BLaER1 treated with 17β-estradiol and CSF1 and Interleukin-3, amounts not matched to agents 10 nM and 100 nM (cell line): ENCODE measurements around the gene HRH4.

Experiments used
- H3K27ac ChIP-seq, 11 experiments: shearing (Covaris generic); formaldehyde crosslinking; 2 replicates each; pipeline ENCODE4 v1.8.1; 2022
- H3K27me3 ChIP-seq, 11 experiments: shearing (Covaris generic); formaldehyde crosslinking; 2 replicates each; pipeline ENCODE4 v1.8.1; 2022
- H3K36me3 ChIP-seq, 11 experiments: shearing (Covaris generic); formaldehyde crosslinking; 2 replicates each; pipeline ENCODE4 v1.8.1; 2022
- H3K4me1 ChIP-seq, 10 experiments: shearing (Covaris generic); formaldehyde crosslinking; 2 replicates each; pipeline ENCODE4 v1.8.1; 2022
- H3K4me2 ChIP-seq, 11 experiments: shearing (Covaris generic); formaldehyde crosslinking; 2 replicates each; pipeline ENCODE4 v1.8.1; 2022
- H3K4me3 ChIP-seq, 10 experiments: shearing (Covaris generic); formaldehyde crosslinking; 2 replicates each; pipeline ENCODE4 v1.8.1; 2022
- H3K9ac ChIP-seq, 11 experiments: shearing (Covaris generic); formaldehyde crosslinking; 2 replicates each; pipeline ENCODE4 v1.8.1; 2022
- H3K9me3 ChIP-seq, 11 experiments: shearing (Covaris generic); formaldehyde crosslinking; replicated peaks in 1 of 11; 2 replicates each; pipeline ENCODE4 v1.8.1; 2022
- H4K20me1 ChIP-seq, 11 experiments: shearing (Covaris generic); formaldehyde crosslinking; 2 replicates each; pipeline ENCODE4 v1.8.1; 2022
- Cebpa-rat ChIP-seq, 11 experiments: shearing (Covaris generic); IDR thresholded peaks; 2 replicates each; pipeline ENCODE4 v1.8.1; 2022

The HRH4 gene

DNA sequence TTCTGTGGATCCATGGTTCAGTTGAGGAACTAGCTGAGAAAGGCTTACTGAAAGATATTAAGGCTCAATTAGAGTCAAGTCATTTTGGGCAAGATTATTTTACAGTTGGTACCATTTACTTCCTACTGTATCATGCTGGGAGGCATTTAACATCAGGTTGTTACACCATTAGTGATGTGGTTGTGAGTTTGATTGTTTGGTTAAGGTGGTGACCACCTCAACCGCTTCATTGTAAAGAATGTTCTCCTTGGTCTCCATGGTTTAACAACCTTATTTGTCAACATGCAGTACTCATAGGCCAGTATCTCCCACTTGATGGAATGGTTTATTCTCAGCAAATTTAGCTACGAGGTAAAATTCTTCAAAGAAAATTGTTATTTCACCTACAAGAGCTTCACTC is 34.1 kb downstream of the HRH4 start:
- Histone ChIP-seq H4K20me1 (no peaks in the 10 kb centered on the region), H3K9ac (no peak overlapping the region), H3K36me3 (no peaks in the 10 kb centered on the region), H3K9me3 (no peaks in the 10 kb centered on the region), H3K27ac (no peak overlapping the region), H3K27me3 (no peaks in the 10 kb centered on the region; a peak in 1 of 22 replicates), H3K4me2 (no peak overlapping the region), H3K4me1 (peaks cover 12 to 15% (median 14%) of the 10 kb centered on the region in 10 experiments; a peak in 19 of 20 replicates), H3K4me3 (no peak overlapping the region)
- TF ChIP-seq Cebpa-rat (IDR thresholded peaks at IDR 0.05): no peak

DNA sequence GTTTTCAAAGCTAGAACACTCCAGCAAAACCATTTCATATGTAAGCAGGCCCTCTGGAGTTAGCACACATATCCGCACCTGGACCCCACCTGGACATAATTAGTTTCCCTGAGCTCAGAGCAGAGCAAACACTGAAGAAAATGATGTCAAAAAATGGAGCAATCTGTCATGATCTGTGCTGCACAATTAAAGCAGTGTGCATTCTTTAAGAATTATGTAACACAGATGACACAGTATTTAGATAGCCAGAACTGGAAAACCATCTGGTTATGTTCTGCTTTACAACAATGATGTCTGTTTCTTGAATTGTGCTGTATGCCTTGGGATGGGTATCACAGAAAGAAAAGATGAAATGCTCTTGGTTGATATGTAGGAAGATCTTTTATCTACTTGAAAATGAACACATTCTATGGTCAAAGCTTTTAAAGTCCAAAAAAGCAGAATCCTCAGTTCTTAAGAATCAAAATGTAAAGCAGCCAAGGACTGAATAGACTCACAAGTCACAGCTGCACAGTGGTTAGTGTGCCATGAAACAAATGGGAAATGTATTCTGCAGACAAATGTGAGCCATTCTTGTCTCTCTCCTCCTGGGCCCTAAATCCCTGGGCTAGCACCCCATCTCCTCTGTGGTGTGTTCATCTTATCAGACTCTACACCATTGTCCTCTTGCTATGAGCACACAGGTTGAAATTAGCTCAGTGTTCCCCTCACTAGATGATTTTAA is 36.8 kb downstream of the HRH4 start:
- Histone ChIP-seq H3K9me3 (no peaks in the 10 kb centered on the region), H3K4me3 (no peak overlapping the region), H3K4me1 (peaks cover 6 to 8% (median 8%) of the 10 kb centered on the region in 10 experiments; a peak in 19 of 20 replicates), H3K27ac (no peak overlapping the region), H3K9ac (no peak overlapping the region), H3K27me3 (no peaks in the 10 kb centered on the region; a peak in 1 of 22 replicates), H4K20me1 (no peaks in the 10 kb centered on the region), H3K4me2 (no peak overlapping the region), H3K36me3 (no peaks in the 10 kb centered on the region)
- TF ChIP-seq Cebpa-rat (IDR thresholded peaks at IDR 0.05): no peak

DNA sequence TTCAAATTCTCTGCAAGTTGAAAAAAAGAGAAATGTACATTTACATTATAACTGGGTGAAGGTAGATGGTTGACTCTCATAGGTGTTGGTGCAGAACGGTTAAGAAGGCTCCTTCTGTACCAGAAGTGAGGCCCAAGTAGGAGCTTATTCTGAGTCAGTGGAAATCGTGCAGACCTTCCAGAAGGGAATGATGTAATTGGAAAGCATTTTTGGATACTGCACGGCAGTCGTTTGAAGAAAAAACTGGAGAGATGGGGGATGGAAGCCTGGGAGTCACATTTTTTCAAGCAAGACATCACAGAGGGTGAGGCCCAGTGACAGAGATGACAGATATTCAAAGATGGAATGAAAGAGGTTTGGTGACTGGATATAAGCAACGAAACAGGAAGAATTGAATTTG is 39.4 kb downstream of the HRH4 start:
- H3K4me3 ChIP-seq: no peak overlapping the region
- no peaks in the 10 kb centered on the region for H3K4me1 ChIP-seq
- no peaks in the 10 kb centered on the region for H3K27me3 ChIP-seq
- H3K4me2 ChIP-seq: no peak overlapping the region
- no peaks in the 10 kb centered on the region for H3K36me3 ChIP-seq
- H3K9me3 ChIP-seq: no peaks in the 10 kb centered on the region
- H4K20me1 ChIP-seq: no peaks in the 10 kb centered on the region
- no peak overlapping the region for H3K9ac ChIP-seq
- TF ChIP-seq Cebpa-rat (IDR thresholded peaks at IDR 0.05): no peak
- H3K27ac ChIP-seq: no peak overlapping the region

DNA sequence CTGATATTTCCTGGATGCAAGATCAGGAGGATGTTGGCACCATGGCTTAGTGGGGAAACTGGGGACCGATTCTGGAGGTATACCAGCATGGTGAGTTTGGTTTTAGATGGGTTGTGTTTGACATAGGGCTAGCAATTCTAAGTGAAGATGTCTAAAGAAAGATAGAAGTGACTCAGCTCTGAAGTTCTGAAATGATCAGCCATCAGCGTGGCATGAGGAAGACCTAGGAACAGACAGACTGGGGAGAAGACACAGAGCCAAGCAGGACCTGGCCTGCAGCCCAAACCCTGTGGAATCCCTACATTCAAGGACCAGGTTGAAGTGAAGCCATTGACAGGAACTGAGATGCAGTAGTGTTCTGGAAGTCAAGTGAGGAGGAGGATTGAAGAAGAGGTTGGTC is 39.8 kb downstream of the HRH4 start:
- no peak overlapping the region for H3K4me2 ChIP-seq
- no peak for TF ChIP-seq Cebpa-rat (IDR thresholded peaks at IDR 0.05)

DNA sequence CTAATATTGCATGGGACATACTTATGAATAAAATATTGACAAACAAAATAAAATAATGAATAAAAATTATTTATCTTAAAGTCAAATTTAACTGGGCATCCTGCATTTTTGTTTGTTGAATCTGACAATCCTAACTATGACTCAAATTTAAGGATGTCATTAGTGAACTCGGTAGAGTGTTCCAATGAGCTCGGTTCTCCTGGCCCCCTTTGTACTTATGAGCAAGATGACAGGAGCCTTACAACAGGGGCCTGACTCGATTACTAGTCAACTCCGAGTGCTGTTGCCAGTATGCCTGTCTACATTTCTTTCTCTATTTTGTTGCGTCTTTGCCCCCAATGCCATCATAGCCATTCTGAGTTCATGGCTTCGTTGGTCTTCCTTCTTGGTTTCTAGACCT is 40.3 kb downstream of the HRH4 start:
- TF ChIP-seq Cebpa-rat (IDR thresholded peaks at IDR 0.05): no peak
- no peaks in the 10 kb centered on the region for H3K36me3 ChIP-seq
- no peaks in the 10 kb centered on the region for H4K20me1 ChIP-seq
- no peaks in the 10 kb centered on the region for H3K4me1 ChIP-seq
- H3K4me2 ChIP-seq: no peak overlapping the region
- H3K9ac ChIP-seq: no peak overlapping the region
- no peak overlapping the region for H3K4me3 ChIP-seq
- no peaks in the 10 kb centered on the region for H3K9me3 ChIP-seq
- H3K27ac ChIP-seq: no peak overlapping the region
- no peaks in the 10 kb centered on the region for H3K27me3 ChIP-seq

More for the DNA sequence above, 39.8 kb downstream of the HRH4 start:
- Histone ChIP-seq H3K9ac (no peak overlapping the region), H3K4me3 (no peak overlapping the region), H3K4me1 (no peaks in the 10 kb centered on the region), H3K27ac (no peak overlapping the region), H4K20me1 (no peaks in the 10 kb centered on the region), H3K9me3 (no peaks in the 10 kb centered on the region), H3K36me3 (no peaks in the 10 kb centered on the region), H3K27me3 (no peaks in the 10 kb centered on the region)

DNA sequence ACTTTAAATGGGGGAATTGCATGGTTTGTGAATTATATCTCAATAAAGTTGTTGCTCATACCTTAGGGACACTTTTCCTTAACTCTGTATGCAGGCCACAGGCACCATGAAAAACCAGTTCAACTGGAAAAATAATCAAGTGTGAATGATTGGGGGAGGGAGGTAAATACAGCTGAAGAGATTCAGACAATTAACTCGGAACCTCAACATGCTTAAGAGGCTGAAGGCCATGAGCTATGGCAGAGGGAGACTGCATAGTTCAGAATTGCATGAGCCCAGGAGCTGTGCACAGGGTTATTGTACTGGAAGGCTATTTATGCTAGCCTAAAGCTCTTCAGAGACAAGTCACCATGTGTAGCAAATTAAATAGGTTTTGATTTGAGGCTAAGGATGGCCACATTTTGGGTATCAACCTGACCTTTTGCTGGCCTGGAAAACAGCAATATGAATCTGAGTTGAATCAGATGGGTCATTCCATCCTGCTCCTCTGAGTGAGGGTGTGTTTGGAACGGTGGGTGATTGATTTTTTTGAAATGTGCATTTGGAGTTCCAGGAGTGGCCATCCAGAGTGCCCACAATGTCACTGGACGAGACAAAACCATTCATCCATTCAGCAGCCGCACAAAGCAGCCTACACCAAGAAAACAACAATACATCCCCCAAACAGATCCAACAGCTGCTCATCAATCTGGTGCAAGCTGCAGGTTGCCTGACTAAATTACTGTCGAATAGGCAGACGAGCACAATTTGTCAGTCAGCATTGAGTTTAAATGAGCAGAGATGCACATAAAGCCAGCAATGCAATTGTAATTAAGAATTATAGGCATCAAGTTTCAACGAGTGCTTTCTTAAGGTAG is 42.5 kb downstream of the HRH4 start:
- TF ChIP-seq Cebpa-rat (IDR thresholded peaks at IDR 0.05): no peak
- Histone ChIP-seq H3K4me1 (no peaks in the 10 kb centered on the region; a peak in 1 of 20 replicates), H3K36me3 (no peaks in the 10 kb centered on the region), H3K4me3 (no peak overlapping the region), H3K9me3 (no peaks in the 10 kb centered on the region), H3K9ac (no peak overlapping the region), H3K27me3 (no peaks in the 10 kb centered on the region), H3K4me2 (no peak overlapping the region), H3K27ac (no peak overlapping the region), H4K20me1 (no peaks in the 10 kb centered on the region)

DNA sequence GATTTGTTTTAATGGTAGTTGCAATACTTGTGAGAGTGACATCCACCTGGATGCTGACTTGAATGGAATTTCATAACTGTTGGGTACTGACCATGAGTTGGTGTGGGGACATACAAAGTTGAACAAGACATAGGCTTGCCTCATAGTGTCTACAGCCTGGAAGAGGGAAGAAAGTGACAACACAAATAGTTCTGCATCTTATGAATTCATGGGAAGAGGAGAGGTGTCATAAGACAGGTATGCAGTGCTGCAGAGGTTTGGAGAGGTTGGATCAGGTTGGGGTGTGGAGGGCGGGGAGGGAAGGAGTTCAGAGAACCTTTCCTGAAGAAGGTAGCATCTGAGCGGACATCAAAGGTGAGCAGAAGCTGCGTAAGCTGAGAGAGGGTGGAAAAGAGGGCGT is 44.0 kb downstream of the HRH4 start:
- Histone ChIP-seq H3K4me3 (no peak overlapping the region), H4K20me1 (no peaks in the 10 kb centered on the region), H3K36me3 (no peaks in the 10 kb centered on the region), H3K27ac (no peak overlapping the region), H3K4me2 (no peak overlapping the region), H3K27me3 (no peaks in the 10 kb centered on the region), H3K9ac (no peak overlapping the region), H3K4me1 (no peaks in the 10 kb centered on the region; a peak in 1 of 20 replicates), H3K9me3 (peaks cover 0 to 1% (median 0%) of the 10 kb centered on the region in 11 experiments; a peak in 2 of 22 replicates)
- no peak for TF ChIP-seq Cebpa-rat (IDR thresholded peaks at IDR 0.05)

DNA sequence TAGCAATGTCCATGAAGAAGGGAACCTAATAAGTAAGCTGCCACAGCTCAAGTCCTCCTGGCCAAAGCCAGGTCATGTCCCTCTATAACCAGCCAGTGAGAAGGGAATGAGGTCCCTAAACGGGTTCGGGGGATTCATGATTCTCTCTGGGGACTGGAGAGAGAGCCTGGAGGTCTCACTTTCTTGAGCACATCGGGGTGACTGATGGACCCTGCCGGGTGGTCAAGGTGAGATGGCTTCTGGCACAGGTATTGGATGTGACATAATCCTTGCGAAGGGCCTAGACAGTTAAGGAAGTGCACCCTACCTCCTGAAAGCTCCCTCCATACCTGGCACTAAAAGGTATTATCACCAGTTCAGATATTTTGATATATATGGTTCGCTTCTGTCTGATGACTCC is 45.7 kb downstream of the HRH4 start:
- no peaks in the 10 kb centered on the region; a peak in 1 of 22 replicates for H3K27me3 ChIP-seq
- no peak overlapping the region for H3K9ac ChIP-seq
- TF ChIP-seq Cebpa-rat (IDR thresholded peaks at IDR 0.05): no peak
- no peak overlapping the region for H3K27ac ChIP-seq
- no peaks in the 10 kb centered on the region; a peak in 1 of 20 replicates for H3K4me1 ChIP-seq
- H4K20me1 ChIP-seq: no peaks in the 10 kb centered on the region
- H3K4me2 ChIP-seq: no peak overlapping the region
- no peak overlapping the region for H3K4me3 ChIP-seq
- H3K9me3 ChIP-seq: peaks cover 0 to 11% (median 0%) of the 10 kb centered on the region in 11 experiments; a peak in 5 of 22 replicates
- no peaks in the 10 kb centered on the region for H3K36me3 ChIP-seq

DNA sequence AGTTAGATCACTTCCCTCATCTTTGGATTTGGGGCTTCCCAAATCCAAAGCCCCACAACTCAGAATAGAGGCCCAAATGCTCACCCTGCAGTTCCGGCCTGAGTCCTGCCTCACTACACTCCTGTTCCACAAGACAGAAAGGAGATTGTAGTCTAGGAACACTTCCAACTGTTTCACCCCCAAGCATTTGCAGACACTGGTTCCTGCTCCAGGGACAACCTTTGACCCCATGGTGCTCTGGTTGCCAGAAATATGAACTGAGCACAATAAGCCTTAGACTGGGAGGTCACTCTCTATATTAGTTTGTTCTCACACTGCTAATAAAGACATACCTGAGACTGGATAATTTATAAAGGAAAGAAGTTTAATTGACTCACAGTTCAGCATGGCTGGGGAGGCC is 49.0 kb downstream of the HRH4 start:
- H4K20me1 ChIP-seq: no peaks in the 10 kb centered on the region
- H3K4me2 ChIP-seq: no peak overlapping the region
- no peak overlapping the region for H3K9ac ChIP-seq
- no peak overlapping the region for H3K4me3 ChIP-seq
- peaks cover 0 to 11% (median 0%) of the 10 kb centered on the region in 11 experiments; a peak in 5 of 22 replicates for H3K9me3 ChIP-seq
- no peak overlapping the region for H3K27ac ChIP-seq
- no peak for TF ChIP-seq Cebpa-rat (IDR thresholded peaks at IDR 0.05)
- no peaks in the 10 kb centered on the region for H3K36me3 ChIP-seq
- H3K27me3 ChIP-seq: no peaks in the 10 kb centered on the region; a peak in 1 of 22 replicates
- no peaks in the 10 kb centered on the region; a peak in 1 of 20 replicates for H3K4me1 ChIP-seq
